ENCODE data around the gene SF3B4.
"Not testable (repeated sequence)": the region's sequence is repeated elsewhere in the genome, so short reads cannot be mapped to it uniquely, and the experiment has no call there.

The SF3B4 gene

DNA sequence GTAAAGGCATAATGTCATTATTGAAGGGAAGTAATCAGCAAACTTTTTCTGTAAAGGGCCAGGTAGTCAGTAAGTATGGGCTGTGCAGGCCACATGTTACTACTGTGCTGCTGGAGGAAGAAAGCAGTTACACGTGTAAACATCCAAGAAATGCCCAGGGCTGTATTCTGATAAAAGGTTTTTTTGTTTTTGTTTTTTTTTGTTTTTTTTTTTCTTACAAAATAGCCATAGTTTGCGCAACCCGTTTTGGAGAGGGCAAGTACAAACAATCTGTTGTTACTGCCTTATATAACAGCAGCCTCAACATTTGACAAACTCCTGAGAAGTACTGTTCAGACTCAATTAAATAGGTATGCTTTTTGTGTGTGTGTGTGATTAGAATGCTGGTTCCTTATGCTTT lies 35.8 kb upstream of the SF3B4 start:
- TF ChIP-seq, protein P1, sequence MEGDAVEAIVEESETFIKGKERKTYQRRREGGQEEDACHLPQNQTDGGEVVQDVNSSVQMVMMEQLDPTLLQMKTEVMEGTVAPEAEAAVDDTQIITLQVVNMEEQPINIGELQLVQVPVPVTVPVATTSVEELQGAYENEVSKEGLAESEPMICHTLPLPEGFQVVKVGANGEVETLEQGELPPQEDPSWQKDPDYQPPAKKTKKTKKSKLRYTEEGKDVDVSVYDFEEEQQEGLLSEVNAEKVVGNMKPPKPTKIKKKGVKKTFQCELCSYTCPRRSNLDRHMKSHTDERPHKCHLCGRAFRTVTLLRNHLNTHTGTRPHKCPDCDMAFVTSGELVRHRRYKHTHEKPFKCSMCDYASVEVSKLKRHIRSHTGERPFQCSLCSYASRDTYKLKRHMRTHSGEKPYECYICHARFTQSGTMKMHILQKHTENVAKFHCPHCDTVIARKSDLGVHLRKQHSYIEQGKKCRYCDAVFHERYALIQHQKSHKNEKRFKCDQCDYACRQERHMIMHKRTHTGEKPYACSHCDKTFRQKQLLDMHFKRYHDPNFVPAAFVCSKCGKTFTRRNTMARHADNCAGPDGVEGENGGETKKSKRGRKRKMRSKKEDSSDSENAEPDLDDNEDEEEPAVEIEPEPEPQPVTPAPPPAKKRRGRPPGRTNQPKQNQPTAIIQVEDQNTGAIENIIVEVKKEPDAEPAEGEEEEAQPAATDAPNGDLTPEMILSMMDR (IDR thresholded peaks at IDR 0.05; ENCODE audit: low read depth, low read length), result no peak
- DNase-seq (ENCODE audit: extremely low read depth, low read depth), result no peak

DNA sequence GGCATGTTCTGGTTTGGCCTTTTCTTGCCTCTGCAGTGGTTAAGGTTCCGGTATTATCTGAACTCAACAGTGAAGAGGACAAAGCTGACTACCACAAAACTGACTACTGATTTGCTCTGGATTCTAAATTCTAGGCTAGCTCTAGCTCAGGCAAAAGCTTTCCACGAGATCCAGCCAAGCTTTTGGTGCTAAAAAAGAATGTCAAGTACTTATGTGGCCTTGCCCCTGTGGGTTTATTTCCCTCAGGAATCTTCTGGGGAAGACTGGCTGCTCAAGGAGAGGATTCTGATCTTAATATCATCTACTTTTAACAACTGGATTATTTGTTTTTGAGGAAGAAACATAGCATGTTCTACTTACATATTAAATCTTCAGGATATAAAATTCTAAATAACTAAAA lies 35.1 kb upstream of the SF3B4 start:
- TF ChIP-seq, protein P1 (IDR thresholded peaks at IDR 0.05; ENCODE audit: low read depth, low read length), result no peak

DNA sequence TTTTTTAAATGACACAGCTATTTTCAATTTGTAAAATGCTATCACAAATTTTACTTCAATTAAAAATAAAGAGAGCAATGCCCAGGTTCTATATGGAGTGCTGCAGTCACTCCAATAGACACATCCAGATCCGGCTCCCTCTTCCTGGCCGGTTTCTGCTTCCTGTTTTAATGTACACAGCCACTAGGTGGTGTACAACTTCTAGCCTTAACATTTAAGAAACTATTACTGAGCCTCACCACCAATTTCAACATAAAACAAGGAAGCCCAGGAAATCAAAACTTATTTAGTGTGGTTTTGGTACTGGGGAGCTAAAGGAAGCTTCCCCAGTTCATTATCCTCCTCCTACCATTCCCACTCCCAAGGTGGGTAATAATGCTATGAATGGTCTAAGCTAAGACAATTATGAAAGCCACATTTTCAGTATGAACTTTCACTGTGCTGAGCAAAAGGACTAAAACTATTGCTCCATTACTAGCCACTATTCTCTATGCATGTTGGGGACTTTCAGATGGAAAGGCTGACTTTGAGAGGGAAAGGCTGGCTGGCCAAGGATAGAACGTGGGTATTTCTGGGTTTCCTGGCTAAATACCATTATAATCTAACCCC lies 34.5 kb upstream of the SF3B4 start:
- TF ChIP-seq, protein P1 (IDR thresholded peaks at IDR 0.05; ENCODE audit: low read depth, low read length), result peak; percentile 70
- peak; percentile 61 for DNase-seq (ENCODE audit: extremely low read depth, low read depth)

More for the DNA sequence above, 35.1 kb upstream of the SF3B4 start:
- DNase-seq (ENCODE audit: extremely low read depth, low read depth), result no peak

GRCh38 chr1:149957548-149957947 lies 29.9 kb upstream of the SF3B4 start:
- DNase-seq (ENCODE audit: extremely low read depth, low read depth), result not testable (repeated sequence)

- TF ChIP-seq, protein P1 (IDR thresholded peaks at IDR 0.05; ENCODE audit: low read depth, low read length), result no peak
Observed at GRCh38 chr1:149949911-149950310, 22.3 kb upstream of the SF3B4 start.

DNA sequence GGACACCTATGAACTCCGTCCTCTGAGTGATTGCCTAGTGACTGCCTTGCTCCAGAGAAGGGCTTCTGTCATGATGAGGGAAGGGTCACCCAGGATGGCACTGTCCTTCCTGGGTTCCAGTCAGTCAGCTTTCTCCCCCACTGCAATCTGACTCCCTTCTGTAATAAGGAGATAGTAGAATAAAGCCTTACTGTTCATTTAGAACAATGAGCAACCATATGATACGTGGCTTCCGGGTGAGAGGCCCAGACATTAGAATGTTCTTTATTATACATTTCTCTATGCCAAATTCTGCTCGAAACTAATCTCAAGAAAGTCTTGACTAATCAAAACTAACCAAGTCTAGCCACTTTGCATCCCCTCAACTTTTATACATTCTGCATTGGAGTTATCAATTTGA lies 17.6 kb upstream of the SF3B4 start:
- no peak for DNase-seq (ENCODE audit: extremely low read depth, low read depth)
- TF ChIP-seq, protein P1 (IDR thresholded peaks at IDR 0.05; ENCODE audit: low read depth, low read length), result no peak

More at GRCh38 chr1:149949911-149950310, 22.3 kb upstream of the SF3B4 start:
- DNase-seq (ENCODE audit: extremely low read depth, low read depth), result no peak

DNA sequence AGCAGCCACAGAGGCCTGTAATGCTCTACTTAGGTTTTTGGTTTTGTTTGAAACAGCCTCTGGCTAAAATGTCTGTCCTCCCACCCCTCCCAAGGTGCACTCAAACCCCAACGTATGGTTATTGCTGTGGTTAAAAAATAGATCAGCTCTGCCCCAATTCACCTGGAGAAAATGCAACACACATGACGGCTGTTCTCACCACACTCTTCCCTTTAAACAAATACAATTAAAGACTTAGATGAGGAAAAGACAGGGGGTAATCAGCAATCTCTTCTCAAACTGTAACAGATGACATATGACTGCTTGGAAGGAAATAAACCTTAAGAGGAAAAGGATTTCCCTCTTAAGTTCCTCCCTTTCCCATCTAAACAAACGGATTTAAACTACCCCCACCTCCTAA lies 15.3 kb upstream of the SF3B4 start:
- DNase-seq (ENCODE audit: extremely low read depth, low read depth), result no peak
- TF ChIP-seq, protein P1 (IDR thresholded peaks at IDR 0.05; ENCODE audit: low read depth, low read length), result no peak

DNA sequence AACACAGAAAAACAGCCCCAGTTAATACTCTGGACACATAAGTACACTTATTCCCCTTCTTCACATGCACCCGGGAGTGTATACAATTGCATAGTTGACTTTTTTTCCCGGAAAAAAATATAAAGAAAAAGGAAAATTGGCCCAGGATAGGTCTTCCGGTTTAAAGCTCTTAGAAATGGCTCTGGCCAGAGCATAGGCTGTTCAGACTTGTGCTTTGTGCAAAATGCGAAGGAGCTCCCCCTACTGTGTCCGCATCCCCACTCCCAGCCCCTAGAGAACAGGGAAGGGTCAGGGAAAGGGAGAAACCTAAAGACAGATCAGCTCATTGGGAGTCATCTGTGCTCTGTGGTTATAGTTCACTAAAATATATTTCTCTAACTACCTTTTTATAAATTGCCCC lies 14.6 kb upstream of the SF3B4 start:
- DNase-seq (ENCODE audit: extremely low read depth, low read depth), result no peak
- TF ChIP-seq, protein P1 (IDR thresholded peaks at IDR 0.05; ENCODE audit: low read depth, low read length), result peak; percentile 37
